HUES64 (cell line): ENCODE data around the gene DNAI2.

Source experiments
- H3K27ac ChIP-seq: 2 replicates; pipeline ENCODE4 v1.7.0; 2013; ENCODE audit warnings: low read depth, low read length, inconsistent platforms
- H3K27me3 ChIP-seq: 2 replicates; pipeline ENCODE4 v1.6.1; 2013; ENCODE audit warnings: mild to moderate bottlenecking, low read length; ENCODE audit not compliant: insufficient read depth
- H3K36me3 ChIP-seq: 2 replicates; pipeline ENCODE4 v1.6.1; 2013; ENCODE audit warnings: mild to moderate bottlenecking, low read length; ENCODE audit not compliant: insufficient read depth
- H3K4me1 ChIP-seq: 2 replicates; pipeline ENCODE4 v1.6.1; 2013; ENCODE audit warnings: mild to moderate bottlenecking, low read length, moderate library complexity; ENCODE audit not compliant: insufficient read depth
- H3K4me3 ChIP-seq: 2 replicates; pipeline ENCODE4 v1.5.1; 2013; ENCODE audit warnings: mild to moderate bottlenecking, low read length, moderate library complexity
- H3K9ac ChIP-seq: 2 replicates; pipeline ENCODE4 v1.6.1; 2013; ENCODE audit warnings: mild to moderate bottlenecking, low read depth, low read length
- H3K9me3 ChIP-seq: 2 replicates; pipeline ENCODE4 v1.6.1; 2013; ENCODE audit warnings: low read depth, low read length; ENCODE audit not compliant: insufficient read depth
- WGBS: fragments of 150-250, 120-280 bp; methylation state at CpG from one replicate; pipeline ENCODE4 v1.1.7; 2013; ENCODE audit warnings: missing lambda C conversion rate; 5-methylcytosine and 5-hydroxymethylcytosine counted together

Gene DNAI2

DNA sequence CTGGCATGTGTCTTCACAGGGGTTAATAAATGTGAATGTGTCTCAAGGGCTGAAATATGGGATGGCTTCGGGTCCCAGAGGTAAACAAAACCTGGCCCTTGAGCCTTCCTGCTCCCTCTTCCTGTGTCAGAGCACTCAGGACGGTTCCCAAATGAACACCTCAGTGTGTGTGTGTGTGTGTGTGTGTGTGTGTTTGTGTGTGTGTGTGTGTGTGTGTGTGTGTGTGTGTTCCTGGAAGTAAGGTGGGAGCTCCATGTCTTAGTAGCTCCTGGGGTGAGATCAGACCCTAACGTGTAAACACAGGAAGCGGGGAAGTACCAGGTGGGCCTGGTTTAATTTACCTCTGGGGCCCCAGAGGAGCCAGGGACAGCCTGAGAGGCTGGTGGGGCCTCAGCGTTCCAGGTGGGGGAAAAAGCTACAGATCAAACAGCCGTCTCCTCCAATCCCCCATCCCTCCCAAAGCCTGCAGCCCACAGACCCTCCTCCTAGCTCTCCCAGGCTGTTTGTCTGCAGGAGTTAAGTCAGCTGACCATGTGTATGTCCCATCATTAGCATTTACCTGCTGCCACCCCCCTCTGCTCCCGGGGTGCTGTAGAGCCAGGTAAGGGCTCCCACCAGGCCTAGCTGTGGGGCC is 58.1 kb downstream of the DNAI2 start:
- WGBS = 63% methylated on average over 7 of the region's 7 CpGs
- Histone ChIP-seq H3K27ac (no peak overlapping the region), H3K36me3 (no peaks in the 10 kb centered on the region), H3K4me1 (peaks cover 4% of the 10 kb centered on the region), H3K9me3 (0 out of 2 replicates have a peak, but pooled peaks cover 7% of the 10 kb centered on the region), H3K27me3 (peaks cover 2% of the 10 kb centered on the region), H3K9ac (no peak overlapping the region), H3K4me3 (no peak overlapping the region)

DNA sequence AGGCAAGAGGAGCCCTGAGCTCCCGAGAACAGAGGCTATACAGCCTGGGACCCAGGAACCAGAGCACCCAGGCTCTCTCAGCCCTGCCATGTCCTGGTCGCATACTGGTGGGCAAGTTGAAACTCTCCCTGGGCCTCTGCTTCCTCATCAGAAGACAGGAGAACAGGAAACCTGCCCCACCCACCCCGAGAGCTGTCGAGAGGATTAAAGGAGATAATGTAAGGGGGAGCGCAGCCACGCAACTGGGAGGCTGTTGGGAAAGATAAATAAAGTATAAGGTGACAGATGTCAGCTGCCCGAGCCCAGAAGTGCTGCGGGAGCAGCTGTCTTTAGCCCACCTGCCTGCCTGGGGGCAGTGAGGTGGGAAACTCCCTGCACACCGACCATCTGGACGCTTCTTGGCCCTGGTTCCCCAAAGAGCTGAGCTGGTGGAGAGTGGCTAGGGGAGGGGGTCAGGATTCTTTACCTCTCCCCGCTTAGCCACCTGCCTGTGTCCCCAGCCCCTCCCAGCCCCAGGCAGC is 58.8 kb downstream of the DNAI2 start:
- Histone ChIP-seq H3K27ac (no peak overlapping the region), H3K4me3 (no peak overlapping the region), H3K36me3 (no peaks in the 10 kb centered on the region), H3K9ac (no peak overlapping the region), H3K4me1 (peaks cover 4% of the 10 kb centered on the region), H3K9me3 (0 out of 2 replicates have a peak, but pooled peaks cover 7% of the 10 kb centered on the region), H3K27me3 (no peaks in the 10 kb centered on the region; the same call in 1 of the 2 replicates)
- WGBS = 70% methylated on average over 9 of the region's 11 CpGs

DNA sequence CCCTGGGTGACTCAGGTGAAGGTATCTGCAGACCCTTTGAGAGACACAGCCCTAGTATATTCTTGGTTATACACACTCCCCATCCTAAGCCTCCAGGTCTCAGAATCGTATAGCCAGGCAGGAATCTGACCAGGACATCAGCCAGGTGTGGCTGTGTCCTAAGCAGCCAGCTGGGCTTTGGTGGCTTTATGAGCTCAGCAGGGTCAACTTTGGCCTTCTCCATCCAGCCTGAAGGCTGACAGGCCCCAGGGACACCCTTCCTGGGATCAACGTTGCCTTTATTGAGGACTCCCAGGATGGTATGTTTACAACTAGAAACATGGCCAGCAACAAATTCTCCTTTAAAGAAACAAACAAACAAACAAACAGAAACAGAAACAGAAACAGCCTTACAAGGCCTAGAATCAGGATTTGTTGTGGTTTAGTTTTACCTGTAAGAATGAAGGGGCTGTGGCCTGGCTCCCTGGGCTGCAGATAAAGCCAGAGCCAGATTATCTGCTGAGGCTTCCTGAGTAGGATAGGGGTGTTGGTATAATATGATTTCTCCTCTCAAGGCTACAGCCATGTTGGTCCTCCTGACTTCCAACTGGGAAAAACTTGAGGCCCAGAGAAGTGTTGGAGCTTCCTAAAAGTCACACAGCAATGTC is 60.5 kb downstream of the DNAI2 start:
- no peak overlapping the region for H3K9ac ChIP-seq
- H3K27ac ChIP-seq = no peak overlapping the region
- no peaks in the 10 kb centered on the region for H3K36me3 ChIP-seq
- H3K4me3 ChIP-seq = no peak overlapping the region
- 0 out of 2 replicates have a peak, but pooled peaks cover 7% of the 10 kb centered on the region for H3K9me3 ChIP-seq
- WGBS = 78% methylated on average over 2 of the region's 2 CpGs
- H3K27me3 ChIP-seq = no peaks in the 10 kb centered on the region; the same call in 1 of the 2 replicates
- peaks cover 4% of the 10 kb centered on the region; the same call in 1 of the 2 replicates for H3K4me1 ChIP-seq

DNA sequence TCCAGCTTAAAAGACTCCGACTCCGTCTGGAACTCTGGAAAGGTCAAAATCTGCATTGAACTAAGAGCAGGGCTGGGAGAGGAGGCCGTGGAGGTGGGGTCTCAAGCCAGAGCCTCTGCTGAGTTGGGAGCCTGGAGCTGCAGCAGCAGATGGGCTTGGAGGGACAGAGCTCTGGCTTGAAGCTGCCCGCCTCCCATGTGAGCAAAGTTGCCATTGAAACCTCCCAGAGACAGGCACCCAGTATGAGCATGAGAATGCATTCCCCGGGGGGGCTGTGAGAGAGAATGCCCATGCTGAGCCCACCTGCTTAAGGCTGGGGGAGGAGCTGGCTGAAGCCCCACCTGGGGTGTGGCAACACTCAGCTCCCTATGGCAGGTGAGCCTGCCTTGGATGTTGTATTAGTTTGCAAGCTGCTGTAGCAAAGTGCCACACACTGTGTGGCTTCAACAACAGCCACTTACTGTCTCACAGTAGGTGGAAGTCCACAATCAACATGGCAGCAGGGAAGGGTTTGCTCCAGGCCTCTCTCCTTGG is 61.6 kb downstream of the DNAI2 start:
- Histone ChIP-seq H3K4me1 (peaks cover 4% of the 10 kb centered on the region; the same call in 1 of the 2 replicates), H3K9ac (no peak overlapping the region), H3K27ac (no peak overlapping the region), H3K36me3 (no peaks in the 10 kb centered on the region), H3K4me3 (no peak overlapping the region), H3K9me3 (0 out of 2 replicates have a peak, but pooled peaks cover 7% of the 10 kb centered on the region), H3K27me3 (no peaks in the 10 kb centered on the region; the same call in 1 of the 2 replicates)
- 56% methylated on average over 5 of the region's 5 CpGs for WGBS

DNA sequence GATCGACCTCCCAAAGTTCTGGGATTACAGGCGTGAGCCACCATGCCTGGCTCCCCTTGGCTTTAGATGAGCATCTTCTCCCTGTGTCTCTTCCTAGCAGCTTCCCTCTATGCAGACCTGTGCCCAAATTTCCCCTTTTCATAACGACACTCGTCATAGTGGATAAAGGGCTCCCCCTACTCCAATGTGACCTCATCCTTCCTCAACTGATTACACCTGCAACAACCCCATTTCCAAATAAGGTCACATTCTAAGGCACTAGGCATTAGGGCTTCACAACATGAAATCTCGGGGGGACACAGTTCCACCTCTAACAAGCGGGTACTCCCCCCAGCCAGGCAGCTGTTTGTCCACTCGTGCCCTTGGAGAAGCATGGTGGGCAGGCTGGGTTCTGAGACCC is 62.3 kb downstream of the DNAI2 start:
- peaks cover 4% of the 10 kb centered on the region; the same call in 1 of the 2 replicates for H3K4me1 ChIP-seq
- 91% methylated on average over 7 of the region's 7 CpGs for WGBS
- no peak overlapping the region for H3K4me3 ChIP-seq
- H3K9me3 ChIP-seq = 0 out of 2 replicates have a peak, but pooled peaks cover 7% of the 10 kb centered on the region
- H3K27ac ChIP-seq = no peak overlapping the region
- H3K9ac ChIP-seq = no peak overlapping the region
- no peaks in the 10 kb centered on the region for H3K36me3 ChIP-seq
- H3K27me3 ChIP-seq = no peaks in the 10 kb centered on the region; the same call in 1 of the 2 replicates

DNA sequence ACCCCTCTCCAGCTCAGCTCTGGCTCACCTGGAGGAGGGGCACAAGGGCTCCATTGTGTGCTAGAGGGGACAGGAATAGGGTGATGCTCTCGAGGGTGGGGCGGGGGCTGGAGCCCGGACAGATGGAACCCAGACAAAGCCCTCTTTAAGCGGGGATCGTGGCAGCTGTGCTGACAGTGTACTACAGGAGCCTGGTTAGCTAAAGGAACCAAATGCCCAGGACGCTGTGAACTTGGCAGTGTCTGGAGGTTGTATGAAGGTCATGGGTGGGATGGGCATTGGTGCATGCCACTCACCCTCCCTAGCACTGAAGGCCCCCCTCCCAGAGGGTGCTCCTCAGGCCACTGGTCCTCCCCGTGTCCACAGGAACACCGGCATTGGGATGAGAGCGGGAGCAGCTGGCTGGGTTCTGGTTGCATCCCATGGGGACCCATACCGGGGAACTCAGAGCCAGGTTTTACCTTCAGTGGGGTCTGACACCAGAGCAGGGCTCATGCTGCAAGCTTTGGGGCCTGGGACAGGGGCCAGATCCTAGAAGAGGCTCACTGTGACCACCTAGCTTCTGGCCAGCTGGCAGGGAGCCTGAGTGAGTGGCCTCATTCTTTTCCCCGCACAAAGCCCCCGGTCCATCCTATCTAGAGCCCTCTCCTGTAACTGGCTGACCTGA is 63.9 kb downstream of the DNAI2 start:
- no peak overlapping the region for H3K27ac ChIP-seq
- H3K4me3 ChIP-seq = no peak overlapping the region
- 88% methylated on average over 12 of the region's 12 CpGs for WGBS
- H3K27me3 ChIP-seq = no peaks in the 10 kb centered on the region; the same call in 1 of the 2 replicates
- H3K4me1 ChIP-seq = no peaks in the 10 kb centered on the region
- no peak overlapping the region for H3K9ac ChIP-seq
- 0 out of 2 replicates have a peak, but pooled peaks cover 7% of the 10 kb centered on the region for H3K9me3 ChIP-seq
- no peaks in the 10 kb centered on the region for H3K36me3 ChIP-seq

DNA sequence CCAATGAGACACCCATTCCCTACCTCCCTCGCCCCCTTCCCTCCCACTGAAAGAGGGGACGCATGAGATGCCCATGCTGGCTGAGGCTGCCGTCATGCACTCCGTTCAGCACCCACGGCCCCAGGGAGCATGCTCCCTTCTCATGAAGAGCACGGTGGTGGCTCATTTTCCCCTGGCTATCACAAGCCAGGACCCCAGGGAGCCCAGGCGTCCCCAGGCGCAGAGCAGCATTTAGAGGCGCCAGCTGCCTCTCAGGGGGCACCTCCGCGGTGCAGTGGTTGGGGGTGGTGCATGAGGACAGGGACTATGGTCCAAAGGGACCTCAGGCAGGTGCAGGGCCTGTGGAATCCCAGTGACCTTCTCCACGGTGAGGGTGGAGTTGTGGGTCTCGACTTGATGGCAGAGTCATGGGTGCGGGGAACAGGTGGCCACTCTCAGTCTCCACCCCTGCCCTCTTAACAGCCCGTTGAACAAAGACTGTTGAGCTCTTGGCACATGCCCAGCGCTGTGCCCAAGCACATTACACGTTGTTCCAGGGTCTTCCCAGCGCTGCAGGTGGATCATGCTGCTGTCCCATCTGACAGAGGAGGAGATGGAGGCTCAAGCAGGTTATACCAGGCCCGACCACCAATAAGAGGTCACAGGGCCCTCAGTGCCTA is 65.6 kb downstream of the DNAI2 start:
- H3K9me3 ChIP-seq = no peaks in the 10 kb centered on the region
- 90% methylated on average over 19 of the region's 19 CpGs for WGBS

DNA sequence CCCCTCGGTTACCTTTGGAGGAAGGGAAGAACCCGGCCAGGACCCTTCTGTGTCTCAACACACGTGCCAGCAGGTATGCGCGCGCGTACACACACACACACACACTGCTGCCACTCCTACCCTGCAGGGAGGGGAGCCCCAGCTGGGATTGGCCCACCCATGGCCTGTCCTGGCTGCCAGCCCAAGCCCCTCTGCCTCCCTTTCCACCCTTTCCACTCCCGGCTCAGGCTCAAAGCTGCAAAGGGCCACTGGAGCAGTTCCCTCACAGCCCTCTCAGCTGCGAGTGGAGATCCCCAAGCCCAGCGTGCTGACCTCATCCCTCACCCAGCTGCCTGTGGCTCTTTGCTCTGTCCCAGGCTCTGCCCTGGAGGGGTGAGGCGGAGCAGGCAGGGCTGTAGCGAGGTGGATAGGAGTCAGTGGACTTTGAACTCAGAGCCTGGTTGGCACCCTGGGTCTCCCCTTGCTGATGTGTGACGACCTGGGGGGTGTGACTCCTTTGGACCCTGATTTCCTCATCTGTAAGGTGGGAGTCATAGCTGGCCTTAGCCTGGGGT is 66.5 kb downstream of the DNAI2 start:
- Histone ChIP-seq H3K9ac (no peak overlapping the region), H3K4me3 (no peak overlapping the region), H3K27ac (no peak overlapping the region), H3K9me3 (no peaks in the 10 kb centered on the region), H3K36me3 (no peaks in the 10 kb centered on the region), H3K27me3 (peaks cover 2% of the 10 kb centered on the region; the same call in 1 of the 2 replicates), H3K4me1 (no peaks in the 10 kb centered on the region)
- WGBS = 63% methylated on average over 13 of the region's 13 CpGs

More for the DNA sequence above, 65.6 kb downstream of the DNAI2 start:
- H3K4me3 ChIP-seq = no peak overlapping the region
- no peaks in the 10 kb centered on the region for H3K36me3 ChIP-seq
- H3K27me3 ChIP-seq = no peaks in the 10 kb centered on the region; the same call in 1 of the 2 replicates
- H3K4me1 ChIP-seq = no peaks in the 10 kb centered on the region
- H3K9ac ChIP-seq = no peak overlapping the region
- H3K27ac ChIP-seq = no peak overlapping the region

DNA sequence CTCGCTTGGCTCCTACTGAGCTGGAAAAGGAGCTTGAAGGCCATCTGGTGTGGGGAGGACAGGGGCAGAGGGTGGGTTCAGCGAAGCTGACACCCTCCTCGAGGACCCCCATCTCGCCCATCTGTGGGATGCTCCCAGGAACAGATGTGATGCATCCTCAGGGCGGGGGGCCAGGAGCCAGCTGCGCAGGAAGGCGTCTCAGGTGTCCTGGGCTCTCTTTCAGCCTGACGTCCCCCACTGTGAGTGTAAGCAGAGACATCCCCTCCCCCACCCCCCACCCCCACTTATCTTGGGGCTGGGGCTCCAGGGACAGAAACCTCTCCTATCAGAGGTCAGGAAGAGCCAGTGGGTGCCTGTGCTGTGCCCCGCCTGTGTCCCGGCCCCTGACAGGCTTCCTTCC is 68.2 kb downstream of the DNAI2 start:
- H3K9me3 ChIP-seq = no peaks in the 10 kb centered on the region
- H3K4me1 ChIP-seq = no peaks in the 10 kb centered on the region
- H3K9ac ChIP-seq = no peak overlapping the region
- H3K4me3 ChIP-seq = no peak overlapping the region
- H3K27me3 ChIP-seq = peaks cover 2% of the 10 kb centered on the region; the same call in 1 of the 2 replicates
- no peaks in the 10 kb centered on the region for H3K36me3 ChIP-seq
- no peak overlapping the region for H3K27ac ChIP-seq
- 83% methylated on average over 10 of the region's 10 CpGs for WGBS

DNA sequence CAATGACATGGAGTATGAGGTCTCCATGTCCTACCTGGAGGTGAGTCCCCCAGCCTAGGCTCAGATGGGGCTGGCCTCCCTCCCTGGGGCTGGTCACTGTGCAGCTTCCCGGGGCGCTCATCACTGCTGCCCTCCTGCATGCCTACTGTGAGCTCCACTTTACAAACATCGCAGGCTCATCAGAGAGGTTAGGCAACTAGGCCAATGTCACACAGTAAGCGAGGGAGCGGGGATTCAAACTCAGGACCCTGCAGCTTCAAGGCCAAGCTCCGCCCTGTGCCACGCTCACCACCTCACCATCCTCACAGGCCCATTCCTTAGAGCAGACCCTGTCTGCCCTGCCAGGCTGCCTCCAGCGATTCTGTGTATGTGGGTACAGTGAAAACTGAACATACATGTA is 69.1 kb downstream of the DNAI2 start:
- no peaks in the 10 kb centered on the region for H3K36me3 ChIP-seq
- no peaks in the 10 kb centered on the region for H3K4me1 ChIP-seq
- H3K9me3 ChIP-seq = no peaks in the 10 kb centered on the region
- peaks cover 4% of the 10 kb centered on the region for H3K27me3 ChIP-seq
- H3K4me3 ChIP-seq = no peak overlapping the region
- no peak overlapping the region for H3K9ac ChIP-seq
- WGBS = 87% methylated on average over 8 of the region's 8 CpGs
- no peak overlapping the region for H3K27ac ChIP-seq
